ENCODE measurements around the gene ZNF267. TPM values are rescaled to one million over a fixed set of nuclear protein-coding genes. Genes with fewer than 3 reads are reported as not detected.
A peak's percentile ranks its signal among the peaks of the same experiment; 100 is the strongest.

The ZNF267 gene
- total and polyA plus RNA-seq, 8 donors, result 9.5 to 30.8 (median 11.6) TPM

DNA sequence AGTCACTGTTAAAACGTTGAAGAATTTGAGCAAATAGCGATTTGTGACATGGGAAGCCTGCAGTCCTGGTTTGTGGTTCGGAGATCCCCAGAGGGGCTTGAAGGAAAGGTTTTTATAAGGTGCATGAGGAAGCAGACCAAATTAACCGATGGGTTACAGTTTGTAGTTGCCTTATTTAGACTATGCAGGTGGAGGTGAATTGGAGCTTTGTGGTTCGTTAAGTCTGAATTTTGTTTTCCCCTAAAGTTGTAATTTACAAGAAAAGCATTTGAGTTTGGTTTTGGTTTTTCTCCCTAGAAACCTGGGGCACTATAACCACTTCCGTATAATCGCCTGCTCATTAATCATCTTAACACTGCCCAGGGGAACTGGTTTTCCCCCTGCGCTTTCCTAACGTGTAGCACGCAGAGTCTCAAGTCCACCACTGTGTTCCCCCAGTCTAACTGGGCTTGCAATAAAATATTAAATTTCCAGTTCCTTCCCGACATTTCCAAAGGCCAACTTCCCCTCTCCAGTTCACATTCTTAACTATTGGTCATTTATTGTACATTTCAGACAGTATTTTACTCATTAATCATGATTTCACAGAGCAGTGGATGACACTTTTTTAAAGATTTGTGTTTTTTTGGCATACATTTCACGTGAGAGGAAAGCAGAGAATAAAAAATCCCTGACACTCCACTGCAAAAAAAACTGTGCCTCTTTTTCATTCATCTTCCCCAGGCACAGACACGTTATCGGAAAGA lies 932 bp downstream of the ZNF267 start:
- peaks cover 0 to 17% of the 10 kb centered on the region in 2 donors for H3K36me3 ChIP-seq
- peak in 1 of 4 donors; percentile 35 for DNase-seq
- H3K9me3 ChIP-seq, result no peaks in the 10 kb centered on the region
- TF ChIP-seq, protein P1, sequence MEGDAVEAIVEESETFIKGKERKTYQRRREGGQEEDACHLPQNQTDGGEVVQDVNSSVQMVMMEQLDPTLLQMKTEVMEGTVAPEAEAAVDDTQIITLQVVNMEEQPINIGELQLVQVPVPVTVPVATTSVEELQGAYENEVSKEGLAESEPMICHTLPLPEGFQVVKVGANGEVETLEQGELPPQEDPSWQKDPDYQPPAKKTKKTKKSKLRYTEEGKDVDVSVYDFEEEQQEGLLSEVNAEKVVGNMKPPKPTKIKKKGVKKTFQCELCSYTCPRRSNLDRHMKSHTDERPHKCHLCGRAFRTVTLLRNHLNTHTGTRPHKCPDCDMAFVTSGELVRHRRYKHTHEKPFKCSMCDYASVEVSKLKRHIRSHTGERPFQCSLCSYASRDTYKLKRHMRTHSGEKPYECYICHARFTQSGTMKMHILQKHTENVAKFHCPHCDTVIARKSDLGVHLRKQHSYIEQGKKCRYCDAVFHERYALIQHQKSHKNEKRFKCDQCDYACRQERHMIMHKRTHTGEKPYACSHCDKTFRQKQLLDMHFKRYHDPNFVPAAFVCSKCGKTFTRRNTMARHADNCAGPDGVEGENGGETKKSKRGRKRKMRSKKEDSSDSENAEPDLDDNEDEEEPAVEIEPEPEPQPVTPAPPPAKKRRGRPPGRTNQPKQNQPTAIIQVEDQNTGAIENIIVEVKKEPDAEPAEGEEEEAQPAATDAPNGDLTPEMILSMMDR (IDR thresholded peaks at IDR 0.05), result no peak
- H3K27ac ChIP-seq, result peak overlapping the region; percentile 90 to 97
- intact Hi-C loops (cut with DNase I), result no loop called here
- no peaks in the 10 kb centered on the region for H3K27me3 ChIP-seq
- peak; percentile 58 for ATAC-seq
- H3K4me3 ChIP-seq, result peak overlapping the region; percentile 76 to 96
- H3K4me1 ChIP-seq, result peaks cover 2 to 90% of the 10 kb centered on the region in 2 donors

DNA sequence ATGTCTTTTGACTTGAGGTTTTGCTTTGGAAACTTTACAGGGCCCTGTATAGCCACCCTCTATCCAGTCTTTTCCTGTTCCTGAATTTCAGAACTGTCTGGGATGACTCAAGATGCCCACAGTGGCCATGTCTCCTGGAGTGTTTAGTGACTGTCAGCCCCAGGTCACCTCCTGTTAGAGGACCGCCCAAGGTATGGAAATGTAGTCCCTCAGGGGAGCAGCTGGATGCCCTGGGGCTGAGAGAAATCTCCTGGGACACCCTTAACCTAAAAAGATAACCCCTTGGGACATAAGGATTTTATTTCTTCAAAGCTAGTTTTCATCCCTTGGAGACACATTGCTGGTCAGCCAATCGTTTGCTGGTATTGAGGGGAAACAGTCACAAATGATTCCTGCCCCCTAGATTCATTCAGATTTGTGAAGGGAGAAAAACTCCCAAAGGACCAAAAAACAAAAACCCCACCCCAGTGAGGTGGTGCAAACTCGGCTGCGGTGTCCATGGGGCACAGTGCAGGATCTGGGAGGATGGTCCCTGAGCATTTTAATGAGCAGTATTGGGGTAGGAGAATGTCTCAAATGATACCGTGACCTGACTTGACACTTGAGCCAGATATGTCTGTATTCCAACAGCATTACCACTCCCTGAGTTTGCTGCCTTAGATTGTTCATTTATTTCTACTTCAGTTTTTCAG lies 1.7 kb downstream of the ZNF267 start:
- ATAC-seq, result peak; percentile 3
- Histone ChIP-seq H3K27ac (peak overlapping the region; percentile 90 to 97), H3K9me3 (no peaks in the 10 kb centered on the region), H3K4me3 (peak overlapping the region; percentile 76 to 96), H3K4me1 (peaks cover 5 to 90% of the 10 kb centered on the region in 2 donors), H3K27me3 (no peaks in the 10 kb centered on the region), H3K36me3 (peaks cover 0 to 21% of the 10 kb centered on the region in 2 donors)
- TF ChIP-seq, protein P1 (IDR thresholded peaks at IDR 0.05), result no peak
- intact Hi-C loops (cut with DNase I), result no loop called here
- no peak for DNase-seq

- intact Hi-C loops (cut with DNase I), result no loop called here
- H3K4me1 ChIP-seq, result peaks cover 9 to 89% of the 10 kb centered on the region in 2 donors
- DNase-seq (no peak), ATAC-seq (no peak)
- no peaks in the 10 kb centered on the region for H3K9me3 ChIP-seq
- H3K4me3 ChIP-seq, result peak overlapping the region in 1 of 2 donors; percentile 76
- TF ChIP-seq, protein P1 (IDR thresholded peaks at IDR 0.05), result no peak
- peaks cover 0 to 22% of the 10 kb centered on the region in 2 donors for H3K36me3 ChIP-seq
- peak overlapping the region in 1 of 2 donors; percentile 77 for H3K27ac ChIP-seq
- no peaks in the 10 kb centered on the region for H3K27me3 ChIP-seq
These were observed 2.4 kb downstream of the ZNF267 start for GRCh38 chr16:31875928-31876547.

DNA sequence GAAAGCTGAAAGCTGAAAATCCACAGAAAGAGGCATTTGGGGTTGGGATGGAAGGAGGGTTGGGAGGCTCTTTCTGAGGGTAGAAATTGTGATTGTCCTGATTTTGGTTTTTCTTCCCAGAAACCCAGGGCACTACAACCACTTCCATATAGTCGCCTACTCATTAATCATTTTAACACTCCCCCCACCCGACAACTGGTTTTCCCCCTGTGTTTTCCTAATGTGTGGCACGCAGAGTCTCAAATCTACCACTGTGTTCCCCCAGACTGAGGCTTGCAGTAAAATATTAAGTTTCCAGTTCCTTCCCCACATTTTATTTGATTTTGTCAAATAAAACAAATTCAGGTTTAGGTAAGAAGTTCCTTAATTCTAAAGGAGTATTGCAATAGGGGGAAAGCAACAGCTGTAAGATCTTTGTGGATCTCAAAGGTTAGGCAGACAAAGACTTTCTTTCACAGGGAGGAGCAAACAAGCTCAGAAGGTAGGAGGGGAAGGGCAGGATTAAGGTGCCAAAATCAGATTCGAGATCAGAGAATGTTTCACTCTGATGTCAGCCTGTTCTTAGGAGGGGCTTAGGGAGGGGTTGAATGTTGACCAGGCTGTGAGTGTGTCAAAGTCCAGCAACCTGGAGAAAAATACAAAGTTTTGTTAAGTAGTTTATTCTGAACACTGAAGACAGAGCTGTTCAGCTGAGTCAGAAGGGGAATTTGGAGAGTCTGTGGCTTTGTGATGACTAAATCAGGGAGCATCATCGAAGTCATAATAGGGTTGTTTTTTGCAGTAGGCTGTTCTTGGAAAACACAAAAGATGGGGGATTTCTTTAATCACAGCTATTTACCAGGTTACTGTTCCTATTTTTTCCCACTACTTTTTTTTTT lies 3.6 kb downstream of the ZNF267 start:
- DNase-seq (no peak), ATAC-seq (peak; percentile 34)
- peaks cover 0 to 33% of the 10 kb centered on the region in 2 donors for H3K36me3 ChIP-seq
- H3K4me1 ChIP-seq, result peaks cover 9 to 90% of the 10 kb centered on the region in 2 donors
- H3K27ac ChIP-seq, result peak overlapping the region; percentile 77 to 81
- intact Hi-C loops (cut with DNase I), result no loop called here
- no peaks in the 10 kb centered on the region for H3K27me3 ChIP-seq
- no peaks in the 10 kb centered on the region for H3K9me3 ChIP-seq
- peak overlapping the region in 1 of 2 donors; percentile 76 for H3K4me3 ChIP-seq
- TF ChIP-seq, protein P1 (IDR thresholded peaks at IDR 0.05), result no peak

Data from left lung (tissue), 10 donors.